Stimulated activated CD4-positive, alpha-beta T cell treated with anti-CD3 and anti-CD28 coated beads, Interleukin-15, amount 100 ng/mL, for 48 hours (primary cell): ENCODE measurements around the gene HSPB9.
"Not testable (repeated sequence)": the region's sequence is repeated elsewhere in the genome, so short reads cannot be mapped to it uniquely, and the experiment has no call there.

Experiments used
- DNase-seq, 2 donors: peaks; one replicate each; pipeline ENCODE4 v3.0.0-alpha.2; 2020; ENCODE audit warnings: low read depth in 2 of 2

The HSPB9 gene

DNA sequence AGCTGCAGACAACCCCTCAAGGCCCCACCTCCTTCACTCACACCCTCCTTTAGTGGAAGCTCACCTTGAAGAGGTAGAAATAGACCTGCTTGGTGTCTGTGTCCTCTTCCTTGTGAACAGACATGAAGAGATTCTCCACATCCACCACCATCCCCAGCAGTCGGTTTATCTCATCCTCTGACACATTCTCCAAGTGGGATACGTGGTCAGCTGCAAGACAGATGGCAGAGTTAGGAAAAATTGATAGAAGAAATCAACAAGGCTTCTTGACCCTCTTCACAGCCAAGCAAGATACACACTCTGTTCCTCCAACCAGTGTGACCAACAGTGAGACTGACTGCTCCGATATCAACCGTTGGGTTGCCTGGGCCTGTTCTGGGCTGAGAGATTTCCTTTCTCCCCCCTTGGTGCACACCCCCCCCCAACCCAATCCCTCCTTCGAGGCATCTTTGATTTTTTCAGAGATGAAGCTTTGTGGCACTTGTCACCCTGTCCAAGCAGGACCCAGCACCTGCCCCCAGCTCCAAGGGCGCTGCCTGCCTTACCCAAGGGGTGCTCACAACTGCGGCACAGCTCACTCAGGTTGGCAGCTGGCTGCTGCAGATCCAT, 2.3 kb upstream of the HSPB9 start:
- no peak for DNase-seq

DNA sequence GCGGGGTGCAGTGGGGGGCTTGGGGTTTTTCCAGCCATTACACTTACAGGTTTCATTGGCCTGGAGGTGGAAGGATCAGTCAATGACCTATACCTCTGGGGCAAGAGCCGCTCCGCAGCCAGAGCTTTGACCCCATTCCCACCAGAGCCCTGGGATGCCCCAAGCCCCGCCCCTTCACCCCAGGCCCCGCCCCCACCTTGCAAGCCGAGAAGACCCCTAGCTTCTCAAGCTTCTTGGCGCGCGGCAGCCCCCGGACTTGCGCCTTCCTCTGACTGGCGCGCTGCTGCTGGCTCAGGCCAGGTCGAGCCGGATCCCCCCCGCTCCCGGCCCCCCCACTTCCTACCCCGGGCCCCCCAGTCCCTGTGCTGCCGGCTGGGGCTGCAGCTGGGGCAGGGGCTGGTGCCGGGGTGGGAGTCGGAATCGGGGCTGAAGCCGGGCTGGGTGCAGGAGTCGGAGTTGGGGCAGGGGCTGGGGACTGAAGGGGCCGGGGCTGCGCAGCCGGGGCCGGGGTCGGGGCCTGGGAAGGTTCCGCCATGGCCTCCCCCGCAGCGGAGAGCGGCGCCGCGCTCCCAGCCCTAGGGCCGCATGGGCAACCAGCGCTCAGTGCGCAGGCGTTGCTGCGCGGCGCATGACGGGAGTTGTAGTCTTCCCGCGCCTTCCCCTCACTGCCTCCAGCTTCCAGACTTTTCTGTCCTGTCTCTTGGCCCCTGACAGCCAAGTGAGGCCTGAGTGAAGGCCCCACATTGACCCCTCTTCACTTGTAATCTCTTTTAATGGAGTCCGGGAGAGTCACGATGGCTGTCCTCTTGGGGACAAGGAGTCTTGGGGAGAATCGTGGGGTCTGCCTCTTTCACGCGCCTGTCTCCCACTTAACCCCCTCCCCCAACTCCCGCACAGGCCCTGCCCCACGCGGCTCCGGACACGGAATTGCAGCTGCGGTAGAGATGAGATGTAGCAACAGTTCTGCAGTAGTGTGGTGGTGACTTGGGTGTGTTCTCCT, 1.5 kb upstream of the HSPB9 start, which contains the start of gene KAT2A:
Gene KAT2A (minus strand): TSS at position 598 of the 1,000 bp plus-strand sequence. CDS start 63 bp downstream, at position 535.
- peak; percentile 54 to 73 for DNase-seq

DNA sequence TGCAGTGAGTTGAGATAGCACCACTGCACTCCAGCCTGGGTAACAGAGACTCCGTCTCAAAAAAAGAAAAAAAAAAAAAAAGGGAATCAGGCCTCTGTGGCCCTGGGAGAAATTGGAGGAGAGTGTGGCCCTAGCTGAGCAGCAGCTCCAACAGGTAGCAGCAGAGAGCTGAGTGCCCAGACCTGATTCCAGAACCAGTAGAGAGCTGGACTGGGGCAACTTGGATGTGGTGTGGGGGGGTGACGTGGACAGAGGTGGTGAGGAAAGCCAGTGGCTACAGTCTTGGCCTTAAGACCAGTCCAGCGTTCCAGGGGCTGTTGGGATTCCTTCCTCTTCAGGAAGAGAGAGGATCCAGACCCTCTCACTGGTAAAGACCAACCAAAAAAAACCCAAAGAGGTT, 1.7 kb downstream of the HSPB9 start:
- DNase-seq = no peak

DNA sequence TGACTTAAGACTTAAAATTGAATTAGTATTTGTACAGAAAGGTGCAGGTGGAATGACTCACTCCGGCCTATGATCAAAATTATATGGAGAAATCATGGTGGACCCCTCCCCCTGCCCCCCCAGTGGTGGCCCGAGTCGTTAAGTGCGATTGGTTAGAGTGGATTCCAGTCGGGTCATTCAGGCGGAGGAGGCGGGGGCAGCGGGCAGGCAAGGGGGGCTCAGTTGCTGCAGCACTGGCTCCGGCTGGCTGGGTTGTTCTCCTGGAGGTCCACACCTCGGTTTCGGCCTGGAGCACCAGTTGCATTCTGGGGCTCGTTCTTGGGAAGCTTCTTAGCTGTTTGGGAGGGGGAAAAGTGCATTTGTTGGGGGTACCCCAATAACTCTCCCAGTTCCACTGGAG, 3.0 kb downstream of the HSPB9 start:
- DNase-seq = no peak

DNA sequence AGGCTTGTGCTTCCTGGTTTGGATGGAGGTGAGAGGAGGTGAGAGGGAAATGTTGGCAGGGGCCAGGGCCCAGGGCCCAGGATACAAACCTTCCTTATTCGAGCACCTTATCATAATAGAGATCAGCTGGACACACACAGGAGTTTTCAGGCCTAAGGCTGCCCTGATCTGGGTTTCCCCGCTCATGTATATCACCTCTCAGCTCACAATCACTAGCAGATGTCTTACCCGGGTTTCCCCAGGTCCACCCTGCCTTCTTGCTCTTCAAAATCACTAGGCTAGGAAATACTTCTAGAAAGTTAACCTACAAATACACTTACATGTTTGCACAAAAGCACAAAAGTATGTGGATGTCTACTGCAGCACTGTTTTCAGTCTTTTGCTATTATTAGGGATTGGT, 4.2 kb downstream of the HSPB9 start:
- no peak for DNase-seq

DNA sequence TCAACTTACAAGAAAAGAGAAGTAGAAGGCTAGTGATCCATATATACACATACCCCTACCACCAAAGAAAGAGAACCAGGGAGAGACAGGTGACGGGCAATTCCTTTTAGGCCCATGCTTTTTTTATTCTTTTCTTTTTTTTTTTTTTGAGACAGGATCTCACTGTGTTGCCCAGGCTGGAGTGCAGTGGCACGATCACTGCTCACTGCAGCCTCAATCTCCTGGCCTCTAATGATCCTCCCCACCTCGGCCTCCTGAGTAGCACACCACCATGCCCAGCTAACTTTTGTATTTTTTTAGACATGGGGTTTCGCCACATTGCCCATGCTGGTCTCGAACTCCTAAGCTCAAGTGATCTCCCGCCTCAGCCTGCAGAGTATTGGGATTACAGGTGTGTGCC, 4.8 kb downstream of the HSPB9 start:
- DNase-seq = no peak

DNA sequence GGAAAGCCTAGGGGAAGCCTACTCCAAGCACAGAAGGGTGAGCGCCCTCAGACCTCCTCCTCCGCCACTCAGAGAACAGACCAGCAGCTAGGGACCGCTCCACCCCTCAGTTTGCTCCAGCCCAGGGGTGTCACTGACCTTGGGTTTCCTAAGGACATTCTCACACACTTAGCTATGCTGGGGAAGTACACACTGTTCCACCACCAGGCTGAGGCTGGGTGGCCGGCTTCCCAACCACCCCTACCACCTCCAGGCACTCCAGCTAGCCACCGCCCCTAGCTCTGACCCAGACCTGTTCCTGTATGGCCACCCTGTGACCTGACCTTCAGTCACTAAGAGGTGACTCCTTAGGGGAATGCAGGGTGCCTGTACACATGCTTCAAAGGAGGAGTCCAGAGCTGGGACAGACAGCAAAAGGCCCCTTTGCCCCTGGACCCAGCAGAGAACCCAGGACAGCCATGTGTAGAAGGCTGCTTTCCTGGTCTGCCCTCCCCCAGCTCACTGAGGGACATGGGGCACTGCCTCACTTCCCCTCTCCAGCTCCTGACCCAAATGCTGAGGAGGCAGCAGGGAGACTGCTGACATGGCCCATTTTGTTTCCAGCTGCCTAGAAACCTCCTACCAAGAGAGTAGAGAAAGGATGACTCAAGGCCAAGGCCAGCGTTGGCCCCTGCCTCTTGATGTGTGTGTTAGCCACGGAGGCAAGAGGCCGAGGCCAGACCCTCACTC, 6.7 kb downstream of the HSPB9 start:
- no peak for DNase-seq

DNA sequence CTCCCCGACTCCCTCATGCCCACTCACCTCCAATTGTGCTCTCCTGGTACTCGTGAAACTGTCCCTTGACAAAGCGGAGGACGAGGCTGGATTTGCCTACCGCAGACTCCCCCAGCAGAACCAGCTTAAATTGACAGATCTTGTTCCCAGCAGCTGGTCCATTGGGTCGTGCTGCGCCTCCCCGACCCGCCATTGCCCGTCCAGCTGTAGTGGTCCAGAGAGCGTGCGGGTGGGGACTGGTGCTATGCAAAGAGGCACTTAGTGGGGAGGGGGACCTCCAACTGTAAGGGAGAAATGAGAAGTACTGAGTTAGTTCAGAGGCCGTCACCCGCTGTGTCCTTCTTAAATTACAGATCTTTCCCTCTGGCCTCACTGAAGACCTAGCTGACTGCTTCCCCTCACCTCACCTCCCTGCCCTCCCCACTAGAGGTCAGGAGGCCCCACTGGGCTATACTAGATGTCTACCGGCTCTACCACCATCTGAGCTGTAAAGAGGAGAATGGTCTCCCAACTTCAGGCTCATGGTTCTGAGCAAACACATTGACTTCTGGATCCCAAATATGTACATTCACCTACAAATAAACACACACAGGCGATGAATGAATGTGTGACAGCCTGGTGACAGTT, 7.8 kb downstream of the HSPB9 start:
- no peak for DNase-seq

DNA sequence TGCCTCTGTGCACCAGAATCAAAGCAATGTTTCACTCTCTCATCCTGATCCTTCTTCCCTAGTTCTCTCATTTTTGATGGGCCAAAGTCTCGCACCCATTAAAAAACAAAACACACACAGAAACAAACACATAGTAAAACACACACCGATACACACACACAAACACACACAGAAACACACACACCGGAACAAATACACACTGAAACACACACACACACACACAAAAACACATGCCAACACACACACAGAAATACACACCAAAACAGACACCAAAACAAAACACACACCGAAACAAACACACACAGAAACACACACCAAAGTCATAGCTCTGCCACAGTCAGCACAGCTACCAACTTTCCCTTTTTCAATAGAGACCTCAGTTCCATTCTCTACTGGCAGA, 8.6 kb downstream of the HSPB9 start:
- no peak for DNase-seq

DNA sequence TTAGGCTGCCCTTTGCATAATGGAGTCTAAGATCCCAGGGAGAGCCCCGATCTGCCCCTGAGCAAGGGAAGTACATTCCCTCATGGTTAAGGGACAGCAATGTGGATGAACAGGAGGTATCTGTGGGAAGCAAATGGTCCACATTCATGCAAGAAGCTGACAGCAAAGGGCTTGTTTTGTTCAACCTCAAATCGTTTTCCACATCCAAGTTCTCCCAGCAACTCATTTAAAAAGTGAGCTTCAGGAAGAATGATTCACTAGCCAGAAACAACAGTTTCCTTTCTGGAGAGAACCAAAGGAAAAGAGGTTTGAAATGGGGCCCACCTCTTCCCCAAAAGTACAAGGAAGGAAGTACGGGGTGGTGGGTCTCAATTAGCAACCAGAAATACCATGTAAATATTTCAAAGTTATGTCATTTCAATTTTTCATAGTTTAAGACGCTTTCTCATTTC, 9.4 kb downstream of the HSPB9 start:
- DNase-seq = no peak

DNA sequence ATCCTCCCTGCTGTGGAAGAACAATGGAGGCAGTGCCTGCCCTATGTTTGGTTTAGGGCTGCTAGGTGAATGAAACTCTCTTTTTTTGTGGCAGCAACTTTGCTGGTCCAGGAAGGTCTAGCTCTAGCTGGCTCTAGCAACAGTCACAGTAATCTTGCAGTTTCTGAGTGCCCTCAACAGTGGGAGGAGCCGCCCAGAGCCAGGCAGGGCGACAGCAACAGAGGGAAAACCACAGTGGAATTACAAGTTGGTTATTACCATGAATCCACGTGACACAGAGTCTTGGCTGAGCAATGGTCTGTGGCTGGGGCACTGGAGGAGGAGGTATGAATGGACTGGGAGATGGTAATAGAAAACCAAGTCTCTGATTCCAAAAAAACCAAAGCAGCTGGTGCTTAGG, 10.3 kb downstream of the HSPB9 start:
- peak in 1 of 2 donors; percentile 33 for DNase-seq

DNA sequence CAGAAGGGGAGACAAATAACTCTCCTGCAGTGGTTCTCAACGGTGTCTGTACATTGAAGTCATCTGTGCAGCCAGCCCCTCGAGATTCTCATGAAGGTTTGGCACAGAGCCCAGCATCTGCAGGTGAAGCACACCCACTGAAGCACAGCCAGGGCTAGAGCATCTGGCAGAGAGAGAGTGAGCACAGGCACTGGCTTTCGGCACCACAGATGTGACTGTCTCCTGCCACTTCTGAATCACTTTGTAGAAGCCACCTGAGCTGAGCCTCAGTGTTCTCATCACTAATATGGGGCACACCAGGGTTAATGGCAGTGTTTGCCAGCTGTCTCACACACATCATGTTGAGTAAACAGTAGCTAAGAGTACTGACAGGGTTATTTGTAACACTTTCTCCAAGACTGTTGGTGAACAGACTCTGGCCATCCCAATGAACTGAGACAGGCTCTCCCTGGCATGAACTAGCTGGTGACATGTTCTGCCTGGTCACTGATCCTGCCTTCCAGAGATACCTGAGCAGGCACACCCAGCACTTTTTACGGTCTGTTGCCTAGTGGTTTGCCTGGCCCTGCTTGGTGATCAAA, 10.9 kb downstream of the HSPB9 start:
- DNase-seq = no peak

DNA sequence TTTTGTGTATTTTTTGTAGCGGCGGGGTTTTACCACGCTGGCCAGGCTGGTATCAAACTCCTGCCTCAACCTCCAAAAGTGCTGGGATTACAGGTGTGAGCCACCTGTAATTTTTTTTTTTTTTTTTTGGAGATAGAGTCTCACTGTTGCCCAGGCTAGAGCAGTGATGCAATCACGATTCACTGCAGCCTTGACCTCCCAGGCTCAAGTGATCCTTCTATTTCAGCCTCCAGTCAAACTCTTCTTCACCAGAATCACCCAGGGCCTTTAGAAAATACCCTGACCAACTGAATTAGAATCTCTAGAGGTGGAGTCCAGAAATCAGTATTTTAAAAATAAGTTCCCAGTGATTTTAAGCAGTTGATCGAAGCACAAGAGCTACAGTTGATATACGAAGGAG, 12.5 kb downstream of the HSPB9 start:
- no peak for DNase-seq

DNA sequence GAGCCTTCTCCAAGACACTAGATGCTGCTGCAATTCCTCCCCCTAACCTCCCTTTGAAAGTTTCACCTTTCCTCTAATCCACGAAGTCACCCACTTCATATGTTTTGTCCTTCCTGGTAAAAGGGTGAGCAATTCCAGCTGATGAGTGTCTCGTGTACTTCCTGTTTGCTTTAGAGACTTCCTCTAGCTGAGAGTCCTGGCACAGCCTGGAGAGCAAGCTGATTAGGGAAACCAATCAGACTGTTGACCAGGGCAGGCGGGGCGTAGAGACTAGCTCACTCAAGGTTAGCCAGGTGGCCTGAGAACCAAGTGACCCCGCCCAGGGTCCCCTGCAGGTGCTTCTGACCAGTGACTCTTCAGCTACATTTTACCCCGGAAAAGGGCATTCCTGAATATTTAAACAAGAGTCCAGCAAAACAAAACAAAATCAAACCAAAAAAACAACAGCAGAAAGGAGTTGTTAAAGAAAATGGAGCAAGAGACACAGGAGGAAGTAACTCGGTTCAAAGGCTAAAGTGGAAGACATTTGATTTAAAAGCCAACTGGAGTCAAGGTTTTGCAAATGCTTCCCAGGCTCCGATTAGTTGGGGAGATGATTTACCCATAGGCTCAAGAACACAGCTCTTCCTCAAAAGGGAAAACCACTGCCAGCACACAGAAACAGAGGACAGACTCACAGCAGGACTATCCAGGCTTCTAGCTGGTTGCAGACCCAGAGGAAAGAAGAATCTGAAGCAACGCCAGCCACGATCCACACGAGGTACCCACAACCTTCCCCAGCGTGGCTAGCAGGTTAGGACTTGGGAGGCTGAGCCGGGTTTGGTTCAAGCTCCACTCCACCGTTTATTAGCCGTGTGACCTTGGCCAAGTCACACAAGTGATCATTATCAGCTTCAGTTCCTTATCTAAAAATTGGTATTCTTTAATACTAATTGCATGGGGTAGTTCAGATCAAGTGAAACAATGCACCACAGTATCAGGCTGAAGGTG, 13.4 kb downstream of the HSPB9 start:
- no peak for DNase-seq

DNA sequence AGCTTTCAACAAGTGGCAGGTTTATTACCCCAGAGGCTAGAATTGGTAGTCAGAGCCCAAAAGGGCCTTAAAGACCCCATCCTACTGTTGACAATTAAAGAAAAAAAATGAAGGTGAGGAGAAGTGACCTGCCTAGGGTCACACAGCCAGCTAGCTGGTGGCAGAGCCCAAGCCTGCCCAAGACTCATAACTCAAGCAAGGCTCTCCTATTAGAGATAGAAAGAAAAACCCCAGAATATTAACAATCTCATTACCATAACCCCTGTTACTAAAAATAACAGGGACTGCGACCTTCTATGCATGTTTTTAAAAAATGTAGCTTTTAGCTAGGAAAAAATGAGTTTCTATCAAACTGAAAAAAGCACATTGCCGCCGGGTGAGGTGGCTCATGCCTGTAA, 14.0 kb downstream of the HSPB9 start:
- no peak for DNase-seq

DNA sequence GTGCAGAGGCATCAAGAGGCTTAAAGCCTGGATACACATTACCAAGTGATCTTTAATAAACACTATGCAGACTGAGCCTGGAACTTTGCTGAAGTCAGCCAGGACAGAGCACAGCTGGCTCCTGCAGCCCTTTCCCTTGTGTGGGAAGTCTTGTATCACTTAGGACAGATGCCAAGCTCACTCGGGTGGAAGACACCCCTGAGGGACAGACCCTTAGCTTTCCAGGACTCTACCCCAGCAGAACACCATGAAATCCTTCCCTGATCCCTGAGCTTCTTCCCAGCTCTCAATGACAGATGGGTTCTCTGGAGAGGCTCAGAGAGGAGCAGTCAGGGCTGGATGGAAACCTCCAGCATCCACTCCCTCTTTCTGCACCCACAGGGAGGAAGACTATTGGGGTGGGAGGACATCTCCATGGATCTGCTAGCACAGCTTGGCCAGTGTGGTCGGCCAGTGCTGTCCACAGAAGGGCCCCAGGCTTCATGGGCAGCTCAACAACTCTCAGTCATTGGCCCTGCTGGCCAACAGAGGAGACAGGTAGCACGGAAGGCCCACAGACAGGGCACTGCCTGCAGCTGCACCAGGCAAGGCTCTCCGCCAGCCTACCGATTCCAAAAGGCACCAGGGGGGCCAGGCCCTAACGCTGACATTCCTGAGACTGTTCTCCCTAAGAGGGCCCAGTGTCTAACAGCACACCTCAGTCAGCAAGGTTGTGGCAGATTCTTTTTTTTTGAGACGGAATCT, 16.3 kb downstream of the HSPB9 start:
- DNase-seq = no peak

DNA sequence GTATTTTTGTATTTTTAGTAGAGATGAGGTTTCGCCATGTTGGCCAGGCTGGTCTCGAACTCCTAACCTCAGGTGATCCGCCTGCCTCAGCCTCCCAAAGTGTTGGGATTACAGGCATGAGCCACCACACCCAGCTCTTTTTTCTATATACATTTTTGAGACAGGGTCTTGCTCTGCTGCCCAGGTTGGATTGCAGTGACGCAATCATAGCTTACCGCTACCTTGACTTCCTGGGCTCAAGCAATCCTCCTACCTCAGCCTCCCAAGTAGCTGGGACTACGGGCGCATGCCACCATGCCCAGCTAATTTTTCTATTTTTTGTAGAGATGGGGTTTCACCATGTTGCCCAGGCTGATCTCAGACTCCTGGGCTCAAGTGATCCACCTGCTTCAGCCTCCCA, 18.1 kb downstream of the HSPB9 start:
- DNase-seq = not testable (repeated sequence)

DNA sequence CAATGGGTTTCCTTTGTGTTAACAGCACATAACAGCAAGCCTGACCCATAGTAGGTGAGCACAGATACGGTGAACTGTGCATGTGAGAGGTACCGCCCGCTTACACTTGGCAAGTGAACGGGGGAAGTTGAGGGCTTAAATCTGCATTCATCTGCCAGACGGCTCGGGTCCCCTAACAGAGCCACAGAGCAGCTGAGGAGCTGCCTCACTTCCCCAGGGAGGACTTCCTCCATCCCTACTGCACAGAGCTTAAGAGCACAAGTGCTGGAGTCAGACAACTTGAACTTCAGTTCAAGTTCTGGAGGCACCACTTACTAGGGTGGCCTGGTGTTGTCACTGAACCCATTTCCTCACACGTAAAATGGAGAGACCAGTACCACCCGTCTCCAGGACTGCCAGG, 18.8 kb downstream of the HSPB9 start:
- no peak for DNase-seq

DNA sequence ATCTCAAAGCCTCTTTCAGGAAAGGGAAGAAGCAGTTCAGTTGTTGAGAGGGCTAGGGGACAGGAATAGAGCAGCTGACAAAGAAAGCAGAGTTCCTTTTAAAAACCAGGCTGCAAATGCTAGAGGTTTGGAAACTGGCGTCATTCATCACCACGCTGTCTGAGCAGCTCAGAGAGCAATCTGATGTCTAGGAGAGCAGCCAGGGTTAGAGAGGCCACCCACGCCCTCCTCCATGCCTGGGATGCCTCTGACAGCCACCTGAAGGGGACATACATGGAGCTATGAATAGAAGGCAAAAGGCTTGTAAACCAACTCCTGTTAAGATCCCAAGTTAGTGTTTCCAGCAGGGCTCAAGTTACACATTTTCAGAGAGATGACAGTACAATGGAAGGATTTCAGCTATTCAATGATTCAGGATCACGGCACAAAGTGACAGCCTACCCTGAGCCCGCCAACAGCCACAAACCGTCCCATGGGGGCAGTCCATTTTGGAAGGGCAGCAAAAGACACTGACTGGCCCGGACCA, 19.8 kb downstream of the HSPB9 start:
- DNase-seq = no peak
